B cell (primary cell): Measurements from ENCODE around the gene ZNF428.

Experiments used
- EZH2 ChIP-seq: IDR thresholded peaks from 2 replicates; pipeline ENCODE4 v1.6.1; 2012; ENCODE audit warnings: borderline replicate concordance, low read depth, mild to moderate bottlenecking, moderate library complexity, low read length; ENCODE audit not compliant: insufficient read depth, poor library complexity, severe bottlenecking
- TF ChIP-seq, protein P1 (sequence below): fragments of 200-600 bp; IDR thresholded peaks from one replicate; pipeline ENCODE4 v1.8.0; 2022; ENCODE audit warnings: antibody characterized with exemption, mild to moderate bottlenecking

DNA sequence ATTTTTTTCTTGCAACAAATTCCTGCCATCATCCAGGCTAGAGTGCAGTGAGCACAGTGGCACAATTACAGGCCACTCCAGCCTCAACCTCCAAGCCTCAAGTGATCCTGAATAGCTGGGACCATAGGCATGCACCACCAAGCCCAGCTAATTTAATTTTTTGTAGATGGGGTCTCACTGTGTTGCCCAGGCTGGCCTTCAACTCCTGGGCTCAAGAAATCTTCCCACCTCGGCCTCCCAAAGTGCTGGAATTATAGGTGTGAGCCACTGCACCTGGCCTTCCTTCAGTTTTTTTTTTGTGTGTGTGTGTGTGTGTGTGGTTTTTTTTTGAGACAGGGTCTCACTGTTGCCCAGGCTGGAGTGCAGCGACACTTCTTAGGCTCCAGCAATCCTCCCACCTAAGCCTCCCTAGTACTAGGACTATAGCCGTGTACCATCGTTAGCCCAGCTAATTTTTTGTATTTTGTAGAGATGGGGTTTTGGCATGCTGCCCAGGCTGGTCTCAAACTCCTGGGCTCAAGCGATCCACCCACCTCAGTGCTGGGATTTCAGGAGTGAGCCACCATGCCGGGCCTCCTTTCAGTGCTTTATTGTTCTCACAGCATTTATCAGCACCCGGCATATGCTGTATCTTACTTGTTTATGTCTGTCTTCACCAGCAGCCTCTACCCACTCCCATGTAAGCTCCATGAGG is 13.4 kb downstream of the ZNF428 start:
- TF ChIP-seq, protein P1, sequence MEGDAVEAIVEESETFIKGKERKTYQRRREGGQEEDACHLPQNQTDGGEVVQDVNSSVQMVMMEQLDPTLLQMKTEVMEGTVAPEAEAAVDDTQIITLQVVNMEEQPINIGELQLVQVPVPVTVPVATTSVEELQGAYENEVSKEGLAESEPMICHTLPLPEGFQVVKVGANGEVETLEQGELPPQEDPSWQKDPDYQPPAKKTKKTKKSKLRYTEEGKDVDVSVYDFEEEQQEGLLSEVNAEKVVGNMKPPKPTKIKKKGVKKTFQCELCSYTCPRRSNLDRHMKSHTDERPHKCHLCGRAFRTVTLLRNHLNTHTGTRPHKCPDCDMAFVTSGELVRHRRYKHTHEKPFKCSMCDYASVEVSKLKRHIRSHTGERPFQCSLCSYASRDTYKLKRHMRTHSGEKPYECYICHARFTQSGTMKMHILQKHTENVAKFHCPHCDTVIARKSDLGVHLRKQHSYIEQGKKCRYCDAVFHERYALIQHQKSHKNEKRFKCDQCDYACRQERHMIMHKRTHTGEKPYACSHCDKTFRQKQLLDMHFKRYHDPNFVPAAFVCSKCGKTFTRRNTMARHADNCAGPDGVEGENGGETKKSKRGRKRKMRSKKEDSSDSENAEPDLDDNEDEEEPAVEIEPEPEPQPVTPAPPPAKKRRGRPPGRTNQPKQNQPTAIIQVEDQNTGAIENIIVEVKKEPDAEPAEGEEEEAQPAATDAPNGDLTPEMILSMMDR, result no peak
- TF ChIP-seq EZH2, result no peak
